GM12878 (cell line): ENCODE measurements around the gene SRC.

Experiments
- EGR1 ChIP-seq, 2 experiments: IDR thresholded peaks; 1 replicate in 1 of 2; 2 replicates in 1 of 2; pipeline ENCODE4 v1.6.1; 2011 to 2012; ENCODE audit warnings: low read depth in 2 of 2, low read length in 2 of 2, borderline replicate concordance in 1 of 2, mild to moderate bottlenecking in 1 of 2, moderate library complexity in 1 of 2
- POLR2A ChIP-seq: IDR thresholded peaks from 2 replicates; pipeline ENCODE4 v1.6.1; 2011; ENCODE audit warnings: low read depth, mild to moderate bottlenecking, low read length
- POLR2AphosphoS5 ChIP-seq: IDR thresholded peaks from 2 replicates; pipeline ENCODE4 v1.6.1; 2011; ENCODE audit warnings: mild to moderate bottlenecking, low read length, inconsistent platforms
- TF ChIP-seq, protein P1 (sequence below): IDR thresholded peaks from 2 replicates; pipeline ENCODE4 v1.6.1; 2011; ENCODE audit warnings: low read depth, low read length, improper control_type of control experiment, borderline replicate concordance
- TF ChIP-seq, protein P2 (sequence below), 3 experiments: IDR thresholded peaks in 2 of 3; conservative IDR thresholded peaks in 1 of 3; 2 replicates each; pipeline ENCODE4 v1.5.1; 2011; ENCODE audit warnings: low read depth in 3 of 3, low read length in 3 of 3, mild to moderate bottlenecking in 3 of 3, control low read depth in 2 of 3, moderate library complexity in 2 of 3, inconsistent platforms in 1 of 3, mixed read lengths in 1 of 3; ENCODE audit not compliant: control insufficient read depth in 2 of 3, insufficient read depth in 1 of 3; ENCODE audit errors: extremely low read depth in 1 of 3
- TF ChIP-seq, protein P3 (sequence below): IDR thresholded peaks from 2 replicates; pipeline ENCODE4 v1.6.1; 2012; ENCODE audit warnings: mild to moderate bottlenecking, low read depth, low read length

DNA sequence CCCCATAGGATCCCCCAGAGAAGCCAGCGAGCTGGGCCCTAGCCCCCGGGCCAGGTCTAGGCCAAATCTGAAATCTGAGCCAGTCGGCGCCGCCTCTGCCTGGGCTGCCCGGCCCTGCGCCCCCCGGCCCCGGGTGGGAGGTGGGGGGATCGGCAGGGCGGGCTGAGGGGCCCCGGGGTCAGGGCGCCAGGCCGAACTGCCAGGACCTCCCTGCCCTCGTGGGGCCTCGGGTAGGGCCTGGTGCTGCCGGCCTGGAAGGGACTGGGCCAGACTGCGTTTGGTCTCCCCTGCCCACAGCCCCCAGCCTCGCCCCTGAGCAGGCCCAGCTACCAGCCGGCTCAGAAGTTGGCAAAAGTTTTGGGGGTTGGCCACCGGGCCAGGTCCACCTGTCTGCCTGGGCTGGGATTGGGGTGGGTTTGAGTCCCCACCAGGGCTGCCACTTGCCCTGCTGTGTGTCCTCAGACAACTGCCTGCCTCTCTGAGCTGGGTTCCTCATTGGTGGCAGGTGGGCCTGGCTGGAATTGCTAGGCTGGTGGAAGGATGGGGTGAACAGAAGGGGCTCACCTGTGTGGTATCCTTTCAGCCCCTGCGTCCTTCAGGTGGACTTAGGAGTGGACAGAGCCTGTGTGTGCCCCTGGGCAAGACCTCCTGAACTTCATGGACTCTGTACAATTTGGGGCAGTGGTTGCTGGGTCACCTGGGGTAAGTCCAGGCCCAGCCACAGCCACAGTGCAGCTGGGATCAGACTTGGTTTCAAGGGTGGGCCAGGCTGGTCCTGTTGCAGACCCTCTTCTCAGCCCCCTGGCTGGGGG, 801 bp downstream of the SRC start:
- TF ChIP-seq POLR2AphosphoS5 = no peak
- TF ChIP-seq, protein P1, sequence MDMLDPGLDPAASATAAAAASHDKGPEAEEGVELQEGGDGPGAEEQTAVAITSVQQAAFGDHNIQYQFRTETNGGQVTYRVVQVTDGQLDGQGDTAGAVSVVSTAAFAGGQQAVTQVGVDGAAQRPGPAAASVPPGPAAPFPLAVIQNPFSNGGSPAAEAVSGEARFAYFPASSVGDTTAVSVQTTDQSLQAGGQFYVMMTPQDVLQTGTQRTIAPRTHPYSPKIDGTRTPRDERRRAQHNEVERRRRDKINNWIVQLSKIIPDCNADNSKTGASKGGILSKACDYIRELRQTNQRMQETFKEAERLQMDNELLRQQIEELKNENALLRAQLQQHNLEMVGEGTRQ = no peak
- TF ChIP-seq, protein P2, sequence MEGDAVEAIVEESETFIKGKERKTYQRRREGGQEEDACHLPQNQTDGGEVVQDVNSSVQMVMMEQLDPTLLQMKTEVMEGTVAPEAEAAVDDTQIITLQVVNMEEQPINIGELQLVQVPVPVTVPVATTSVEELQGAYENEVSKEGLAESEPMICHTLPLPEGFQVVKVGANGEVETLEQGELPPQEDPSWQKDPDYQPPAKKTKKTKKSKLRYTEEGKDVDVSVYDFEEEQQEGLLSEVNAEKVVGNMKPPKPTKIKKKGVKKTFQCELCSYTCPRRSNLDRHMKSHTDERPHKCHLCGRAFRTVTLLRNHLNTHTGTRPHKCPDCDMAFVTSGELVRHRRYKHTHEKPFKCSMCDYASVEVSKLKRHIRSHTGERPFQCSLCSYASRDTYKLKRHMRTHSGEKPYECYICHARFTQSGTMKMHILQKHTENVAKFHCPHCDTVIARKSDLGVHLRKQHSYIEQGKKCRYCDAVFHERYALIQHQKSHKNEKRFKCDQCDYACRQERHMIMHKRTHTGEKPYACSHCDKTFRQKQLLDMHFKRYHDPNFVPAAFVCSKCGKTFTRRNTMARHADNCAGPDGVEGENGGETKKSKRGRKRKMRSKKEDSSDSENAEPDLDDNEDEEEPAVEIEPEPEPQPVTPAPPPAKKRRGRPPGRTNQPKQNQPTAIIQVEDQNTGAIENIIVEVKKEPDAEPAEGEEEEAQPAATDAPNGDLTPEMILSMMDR (IDR thresholded peaks at IDR 0.05 in 2 of 3, conservative IDR thresholded peaks at IDR 0.05 in 1 of 3; ENCODE audit: control insufficient read depth in 2 of 3, extremely low read depth in 1 of 3, insufficient read depth in 1 of 3, low read depth in 3 of 3, low read length in 3 of 3) = no peak
- TF ChIP-seq, protein P3, sequence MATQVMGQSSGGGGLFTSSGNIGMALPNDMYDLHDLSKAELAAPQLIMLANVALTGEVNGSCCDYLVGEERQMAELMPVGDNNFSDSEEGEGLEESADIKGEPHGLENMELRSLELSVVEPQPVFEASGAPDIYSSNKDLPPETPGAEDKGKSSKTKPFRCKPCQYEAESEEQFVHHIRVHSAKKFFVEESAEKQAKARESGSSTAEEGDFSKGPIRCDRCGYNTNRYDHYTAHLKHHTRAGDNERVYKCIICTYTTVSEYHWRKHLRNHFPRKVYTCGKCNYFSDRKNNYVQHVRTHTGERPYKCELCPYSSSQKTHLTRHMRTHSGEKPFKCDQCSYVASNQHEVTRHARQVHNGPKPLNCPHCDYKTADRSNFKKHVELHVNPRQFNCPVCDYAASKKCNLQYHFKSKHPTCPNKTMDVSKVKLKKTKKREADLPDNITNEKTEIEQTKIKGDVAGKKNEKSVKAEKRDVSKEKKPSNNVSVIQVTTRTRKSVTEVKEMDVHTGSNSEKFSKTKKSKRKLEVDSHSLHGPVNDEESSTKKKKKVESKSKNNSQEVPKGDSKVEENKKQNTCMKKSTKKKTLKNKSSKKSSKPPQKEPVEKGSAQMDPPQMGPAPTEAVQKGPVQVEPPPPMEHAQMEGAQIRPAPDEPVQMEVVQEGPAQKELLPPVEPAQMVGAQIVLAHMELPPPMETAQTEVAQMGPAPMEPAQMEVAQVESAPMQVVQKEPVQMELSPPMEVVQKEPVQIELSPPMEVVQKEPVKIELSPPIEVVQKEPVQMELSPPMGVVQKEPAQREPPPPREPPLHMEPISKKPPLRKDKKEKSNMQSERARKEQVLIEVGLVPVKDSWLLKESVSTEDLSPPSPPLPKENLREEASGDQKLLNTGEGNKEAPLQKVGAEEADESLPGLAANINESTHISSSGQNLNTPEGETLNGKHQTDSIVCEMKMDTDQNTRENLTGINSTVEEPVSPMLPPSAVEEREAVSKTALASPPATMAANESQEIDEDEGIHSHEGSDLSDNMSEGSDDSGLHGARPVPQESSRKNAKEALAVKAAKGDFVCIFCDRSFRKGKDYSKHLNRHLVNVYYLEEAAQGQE = no peak
- TF ChIP-seq EGR1 (IDR thresholded peaks at IDR 0.05; ENCODE audit: borderline replicate concordance in 1 of 2, low read depth in 2 of 2, low read length in 2 of 2) = no peak
- TF ChIP-seq POLR2A = no peak
